Right renal pelvis (tissue), 4 donors: ENCODE measurements around the gene ARTN. TPM values are rescaled to one million over a fixed set of nuclear protein-coding genes. Genes with fewer than 3 reads are reported as not detected.

Source experiments
- DNase-seq, 4 donors: peaks; one replicate each; pipeline ENCODE4 v3.0.0-alpha.2; 2013; ENCODE audit warnings: low read depth in 4 of 4, low spot score in 3 of 4, missing footprints in 1 of 4
- polyA plus RNA-seq, 4 donors: library from polyadenylated mRNA; unstranded; fragments of 120-200 nt; gene quantifications; one replicate each; pipeline ENCODE4 v1.2.1, GENCODE V29; 2013; ENCODE audit not compliant: insufficient read length in 4 of 4

Gene ARTN, protein sequence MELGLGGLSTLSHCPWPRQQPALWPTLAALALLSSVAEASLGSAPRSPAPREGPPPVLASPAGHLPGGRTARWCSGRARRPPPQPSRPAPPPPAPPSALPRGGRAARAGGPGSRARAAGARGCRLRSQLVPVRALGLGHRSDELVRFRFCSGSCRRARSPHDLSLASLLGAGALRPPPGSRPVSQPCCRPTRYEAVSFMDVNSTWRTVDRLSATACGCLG
- 1 to 10 TPM; 1.5 to 2.6 (median 2.1) TPM for polyA plus RNA-seq

DNA sequence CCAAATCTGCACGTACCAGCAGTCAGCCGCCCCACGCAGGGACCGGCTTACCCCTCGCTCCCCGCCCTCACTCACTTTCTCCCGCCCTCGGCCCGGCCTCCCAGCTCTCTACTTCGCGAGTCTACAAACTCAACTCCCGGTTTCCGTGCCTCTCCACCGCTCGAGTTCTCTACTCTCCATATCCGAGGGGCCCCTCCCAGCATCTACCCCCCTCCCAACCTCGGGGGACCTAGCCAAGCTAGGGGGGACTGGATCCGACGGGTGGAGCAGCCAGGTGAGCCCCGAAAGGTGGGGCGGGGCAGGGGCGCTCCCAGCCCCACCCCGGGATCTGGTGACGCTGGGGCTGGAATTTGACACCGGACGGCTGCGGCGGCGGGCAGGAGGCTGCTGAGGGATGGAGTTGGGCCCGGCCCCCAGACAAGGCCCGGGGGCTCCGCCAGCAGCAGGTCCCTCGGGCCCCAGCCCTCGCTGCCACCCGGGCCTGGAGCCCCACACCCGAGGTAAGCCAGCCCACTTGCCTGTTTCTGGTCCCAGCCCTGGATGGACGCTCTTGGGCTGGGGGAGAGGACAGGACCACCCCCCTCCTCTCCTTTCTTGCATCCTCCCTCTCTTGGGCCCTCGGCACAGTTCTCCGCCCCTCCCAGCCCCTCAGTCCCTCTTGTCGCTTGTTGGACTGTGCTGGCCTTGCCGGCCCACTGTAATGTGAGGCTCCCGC, at the start of gene ARTN:
TSS of gene ARTN (plus strand) at position 416 of the 715 bp plus-strand sequence. CDS start 1,856 bp downstream, outside the sequence.
- no peak for DNase-seq

DNA sequence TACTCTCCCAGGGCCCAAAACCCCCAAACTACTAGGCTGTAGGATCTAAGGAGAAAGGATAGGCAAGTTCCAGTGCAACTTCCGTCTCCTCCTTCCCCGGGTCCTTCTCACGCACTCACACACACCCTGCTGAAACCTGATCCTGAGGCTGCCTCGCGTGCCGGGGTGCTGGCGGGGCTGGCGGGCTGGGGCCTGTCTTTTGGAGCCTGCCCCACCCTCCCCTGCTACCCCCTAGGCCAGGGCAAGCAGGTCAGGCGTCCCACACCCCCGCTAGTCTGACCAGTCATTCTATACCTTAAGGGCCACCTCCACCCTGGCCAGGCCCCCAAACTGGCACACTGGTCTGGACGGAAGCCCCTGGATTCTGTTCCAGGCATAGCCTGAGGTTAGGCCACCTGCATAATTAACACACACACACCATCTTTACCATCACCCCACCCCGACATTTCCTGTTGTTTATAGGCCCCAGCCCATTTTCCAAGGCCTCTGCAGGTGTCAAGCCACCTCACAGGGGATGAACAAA, 48.3 kb upstream of the ARTN start:
- peak in 1 of 4 donors; percentile 5 for DNase-seq

DNA sequence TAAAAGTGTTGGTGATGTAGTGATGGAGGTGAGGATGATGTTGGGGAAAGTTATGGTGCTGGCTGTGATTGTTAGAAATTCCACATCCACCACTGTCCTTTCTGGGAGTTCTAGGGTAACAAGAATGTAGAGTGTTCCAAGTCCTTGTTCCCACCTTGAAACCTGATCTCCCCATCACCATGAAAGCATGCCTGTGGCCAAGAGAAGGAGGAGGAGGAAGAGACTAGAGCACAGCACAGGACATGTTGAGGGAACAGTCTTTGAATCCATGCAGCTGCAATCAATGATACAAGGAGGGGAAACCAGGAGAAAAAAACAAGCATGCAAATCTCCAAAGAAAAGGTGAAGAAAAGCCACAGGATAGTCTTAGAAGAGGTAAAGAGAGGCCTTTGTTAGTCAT, 45.9 kb upstream of the ARTN start:
- no peak for DNase-seq

DNA sequence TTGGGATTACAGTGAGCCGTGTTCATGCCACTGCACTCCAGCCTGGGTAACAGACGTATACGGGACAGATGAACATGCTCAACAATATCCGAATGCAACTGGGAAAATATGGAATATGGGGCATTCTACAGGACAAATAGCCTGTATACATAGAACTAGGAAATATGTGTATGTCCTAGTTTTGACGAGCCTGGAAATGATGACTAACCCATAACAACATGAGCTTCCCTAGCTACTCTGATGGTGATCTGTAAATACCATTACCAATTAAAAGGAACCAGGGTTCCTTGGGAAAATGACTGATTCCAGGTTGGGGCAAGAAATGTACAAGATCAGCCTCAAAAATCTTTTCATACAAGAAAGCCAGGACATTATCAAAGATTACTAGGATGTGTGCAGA, 42.8 kb upstream of the ARTN start:
- no peak for DNase-seq

DNA sequence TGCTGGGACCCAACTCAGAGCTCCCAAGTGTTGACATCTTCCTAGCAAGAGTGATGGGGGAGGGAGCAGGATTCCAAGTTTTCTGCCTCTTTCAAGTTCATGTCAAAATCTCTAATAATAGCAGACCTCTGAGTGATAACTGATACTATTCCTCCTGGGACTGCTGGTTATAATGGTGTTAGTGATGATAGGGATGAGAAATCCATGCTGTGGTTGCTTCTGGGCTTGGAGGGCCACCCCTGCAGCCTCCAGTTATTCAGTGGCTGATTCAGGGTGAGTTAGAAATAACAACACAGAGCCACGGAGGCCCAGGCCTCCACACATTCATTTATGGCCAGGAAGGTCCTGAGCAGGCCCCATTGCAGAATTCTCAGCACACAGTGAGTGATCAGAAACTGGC, 40.6 kb upstream of the ARTN start:
- DNase-seq = no peak

DNA sequence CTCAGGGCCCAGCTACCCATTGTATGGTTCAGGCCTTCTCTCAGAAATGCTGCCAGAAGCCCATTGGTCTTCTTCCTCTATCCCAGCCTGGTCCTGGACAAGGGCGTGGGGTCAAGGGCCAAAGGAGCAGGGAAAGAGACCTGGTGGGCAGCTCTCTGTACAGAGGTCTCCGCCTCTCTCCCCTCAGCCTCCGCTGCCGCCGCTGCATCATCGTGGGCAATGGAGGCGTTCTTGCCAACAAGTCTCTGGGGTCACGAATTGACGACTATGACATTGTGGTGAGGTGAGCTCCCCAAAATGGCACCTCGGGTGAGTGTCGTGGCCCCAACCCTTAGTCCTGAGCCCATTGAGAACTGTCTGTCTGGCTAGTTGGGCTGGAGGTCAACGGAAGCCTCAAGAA, 34.6 kb upstream of the ARTN start:
- no peak for DNase-seq

DNA sequence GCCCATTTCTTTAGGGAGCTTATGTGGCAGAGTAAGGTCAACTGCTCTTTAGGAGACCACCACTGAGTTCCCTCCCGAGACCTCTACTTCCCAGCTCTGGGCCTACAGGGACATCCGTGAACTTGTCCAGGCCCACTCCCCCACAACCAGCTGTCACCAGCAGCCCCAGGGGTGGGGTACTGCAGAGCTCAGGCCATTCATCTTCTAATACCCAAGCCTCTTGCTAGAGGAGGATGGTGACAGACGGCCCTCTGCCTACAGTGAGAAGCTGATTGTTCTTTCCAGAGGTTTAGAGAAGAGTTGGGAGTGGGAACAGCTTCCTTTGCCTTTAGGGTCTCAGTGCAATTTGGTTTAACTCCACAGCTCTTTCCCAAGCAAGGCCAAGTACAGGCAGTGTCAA, 33.2 kb upstream of the ARTN start:
- no peak for DNase-seq

DNA sequence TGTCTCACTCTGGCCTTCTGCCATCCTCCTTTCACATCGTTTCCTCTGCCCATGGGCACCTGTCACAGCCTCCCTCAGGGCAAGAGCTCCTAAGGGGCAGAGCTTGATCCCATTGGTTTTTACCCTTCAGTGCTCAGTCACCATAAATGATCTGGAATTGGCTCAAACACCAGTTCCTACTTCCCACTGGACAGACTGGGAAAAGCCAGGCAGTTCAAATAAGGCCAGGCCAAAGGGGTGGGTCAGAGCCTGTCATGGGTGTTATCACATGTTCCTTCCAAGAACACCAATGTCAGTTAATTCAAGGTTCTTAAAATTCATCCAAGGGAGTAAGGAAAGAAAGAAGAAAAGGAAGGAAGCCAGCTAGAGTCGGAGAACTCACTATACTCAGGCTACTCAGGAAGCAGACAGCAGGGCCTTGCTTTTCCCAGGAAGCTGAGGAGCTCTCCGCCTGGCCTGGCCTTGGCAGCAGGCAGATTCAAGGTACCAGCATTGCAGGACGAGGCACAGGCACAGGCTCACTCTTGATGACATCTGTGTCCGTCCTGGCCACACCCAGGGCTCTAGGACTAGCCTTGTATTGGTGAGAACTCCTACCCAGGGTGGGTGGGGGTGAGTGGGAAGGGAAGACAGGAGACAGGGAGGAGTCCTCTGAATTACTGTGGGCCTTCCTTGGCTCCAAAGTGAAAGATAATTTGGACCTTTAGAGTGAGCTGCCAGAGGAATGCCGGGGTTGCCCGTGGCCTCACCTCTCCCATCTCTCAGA, 32.2 kb upstream of the ARTN start:
- DNase-seq = no peak

DNA sequence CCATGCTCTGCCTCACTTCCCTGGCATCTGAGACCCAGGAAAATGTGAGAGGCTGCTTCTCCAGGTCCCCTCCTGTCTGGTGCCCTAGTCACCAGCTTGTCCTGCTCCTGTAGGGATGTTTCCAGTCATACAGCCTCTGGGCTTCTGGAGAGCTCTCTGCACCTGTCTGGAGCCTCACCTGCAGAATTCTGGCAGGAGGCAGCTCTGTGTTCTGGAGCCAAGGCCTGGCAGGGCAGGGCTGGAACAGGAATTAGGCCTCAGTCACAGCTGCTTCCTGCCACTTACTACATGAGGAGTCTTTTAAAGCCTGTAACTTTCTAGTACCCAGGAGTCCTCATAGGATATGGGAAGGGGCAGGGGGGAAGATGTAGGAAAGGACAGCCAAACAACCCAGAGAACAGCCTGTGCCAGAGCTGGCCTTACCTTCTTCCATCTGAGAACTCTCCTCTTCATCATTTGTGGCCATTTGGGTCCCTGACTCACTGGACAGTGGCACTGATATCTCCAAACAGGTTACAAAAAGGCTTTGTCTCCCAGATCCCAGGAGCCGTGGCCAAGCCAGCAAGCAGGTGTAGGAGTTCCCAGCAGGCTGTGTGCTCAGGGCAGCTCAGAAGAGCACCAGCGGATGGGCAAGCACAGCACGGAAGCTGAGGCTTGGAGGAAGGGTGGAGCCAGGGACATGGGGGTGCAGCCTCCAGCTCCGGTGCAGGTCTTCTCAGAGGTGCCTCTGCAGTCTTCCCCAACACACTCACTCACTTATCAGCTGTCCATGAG, 31.4 kb upstream of the ARTN start:
- DNase-seq = no peak

DNA sequence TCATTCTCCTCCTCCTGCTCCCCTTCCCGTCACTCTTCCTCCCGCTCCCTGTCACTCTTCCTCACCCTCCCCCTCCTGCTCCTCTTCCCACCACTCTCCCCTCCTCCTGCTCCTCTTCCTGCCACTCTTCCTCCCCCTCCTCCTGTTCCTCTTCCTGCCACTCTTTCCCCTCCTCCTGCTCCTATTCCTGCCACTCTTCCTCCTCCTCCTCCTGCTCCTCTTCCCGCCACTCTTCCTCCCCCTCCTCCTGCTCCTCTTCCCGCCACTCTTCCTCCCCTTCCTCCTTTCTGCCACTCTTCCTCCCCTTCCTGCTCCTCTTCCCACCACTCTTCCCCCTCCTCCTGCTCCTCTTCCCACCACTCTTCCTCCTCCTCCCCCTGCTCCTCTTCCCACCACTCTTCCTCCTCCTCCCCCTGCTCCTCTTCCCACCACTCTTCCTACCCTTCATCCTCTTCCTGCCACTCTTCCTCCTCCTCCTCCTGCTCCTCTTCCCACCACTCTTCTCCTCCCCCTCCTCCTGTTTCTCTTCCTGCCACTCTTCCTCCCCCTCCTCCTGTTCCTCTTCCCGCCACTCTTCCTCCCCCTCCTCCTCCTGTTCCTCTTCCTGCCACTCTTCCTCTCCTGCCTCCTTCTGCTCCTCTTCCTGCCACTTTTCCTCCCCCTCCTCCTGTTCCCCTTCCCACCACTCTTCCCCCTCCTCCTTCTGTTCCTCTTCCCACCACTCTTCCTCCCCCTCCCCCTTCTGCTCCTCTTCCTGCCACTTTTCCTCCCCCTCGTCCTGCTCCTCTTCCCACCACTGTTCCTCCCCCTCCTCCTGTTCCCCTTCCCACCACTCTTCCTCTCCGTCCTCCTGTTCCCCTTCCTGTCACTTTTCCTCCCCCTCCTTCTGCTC, 28.7 kb upstream of the ARTN start:
- DNase-seq = no peak

DNA sequence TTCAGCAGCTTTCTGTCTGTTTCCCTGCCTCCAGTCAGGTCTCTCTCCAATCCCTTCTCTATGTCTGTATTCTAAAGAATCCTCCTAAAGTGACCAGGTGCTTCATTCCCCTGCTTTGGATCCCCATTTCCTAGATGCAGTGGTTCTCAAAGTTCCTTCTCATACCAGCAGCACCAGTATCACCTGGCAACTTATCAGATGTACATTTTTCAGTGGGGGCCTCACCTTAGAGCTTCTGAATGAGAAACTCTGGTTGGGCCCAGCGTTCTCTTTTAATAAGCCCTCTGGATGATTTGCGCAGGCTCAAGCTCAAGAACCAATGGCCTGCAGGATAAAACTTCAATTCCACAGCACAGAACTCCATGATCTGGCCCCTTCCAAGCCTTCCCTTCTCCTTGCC, 25.4 kb upstream of the ARTN start:
- DNase-seq = no peak

DNA sequence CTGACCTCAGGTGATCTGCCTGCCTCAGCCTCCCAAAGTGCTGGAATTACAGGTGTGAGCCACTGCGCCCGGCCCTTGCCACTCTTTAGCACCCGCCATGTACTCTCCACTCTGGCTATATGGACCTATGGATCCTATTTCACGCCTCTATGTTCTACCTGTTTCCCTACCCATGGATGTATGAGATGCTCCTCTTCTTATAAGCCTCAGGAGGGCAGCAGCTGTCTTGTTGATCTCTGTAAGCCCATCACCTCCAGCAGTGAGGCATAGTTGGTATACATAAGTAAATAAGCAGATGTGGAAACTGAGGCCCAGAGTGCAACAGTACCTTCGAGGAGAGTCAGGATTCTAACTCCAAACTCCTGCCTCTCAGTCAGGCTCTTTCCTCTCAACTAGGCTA, 24.7 kb upstream of the ARTN start:
- DNase-seq = no peak

DNA sequence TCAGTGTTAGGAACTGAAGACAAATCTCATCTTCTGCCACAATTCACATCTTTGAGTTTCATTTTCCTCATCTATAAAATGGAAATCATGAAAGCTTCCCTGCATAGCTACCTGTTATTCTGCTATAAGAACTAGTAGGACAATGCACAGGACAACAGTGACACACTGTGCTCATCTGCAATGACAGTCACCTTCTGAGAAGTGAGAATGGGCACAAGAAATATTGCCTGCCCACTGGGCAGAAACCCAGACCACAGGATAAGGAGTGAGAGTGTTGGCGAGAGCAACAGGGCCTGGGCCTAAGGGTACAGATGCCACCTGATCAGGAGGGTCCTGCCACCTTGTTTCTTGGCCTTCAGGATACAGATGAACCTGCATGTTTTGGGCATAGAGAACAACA, 23.3 kb upstream of the ARTN start:
- DNase-seq = no peak

DNA sequence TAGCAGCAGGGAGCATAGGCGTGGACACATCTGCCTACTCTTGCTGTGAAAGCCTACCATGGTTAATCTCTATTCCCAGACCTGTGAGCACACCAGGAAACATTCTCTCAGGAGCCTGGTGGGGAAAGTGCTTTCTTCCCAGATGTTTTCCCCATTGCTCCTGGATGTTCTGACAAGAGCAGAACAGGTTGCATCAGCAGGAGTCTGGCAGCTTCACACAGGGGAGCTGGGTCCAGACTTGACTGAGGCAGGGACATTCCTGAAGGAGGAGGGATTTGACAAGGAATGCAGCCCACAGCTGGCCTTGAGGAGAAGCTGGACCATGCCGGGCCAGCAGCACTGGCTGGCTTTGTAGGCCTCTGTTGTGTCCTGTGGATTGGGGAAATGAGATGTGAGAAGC, 21.0 kb upstream of the ARTN start:
- DNase-seq = no peak

DNA sequence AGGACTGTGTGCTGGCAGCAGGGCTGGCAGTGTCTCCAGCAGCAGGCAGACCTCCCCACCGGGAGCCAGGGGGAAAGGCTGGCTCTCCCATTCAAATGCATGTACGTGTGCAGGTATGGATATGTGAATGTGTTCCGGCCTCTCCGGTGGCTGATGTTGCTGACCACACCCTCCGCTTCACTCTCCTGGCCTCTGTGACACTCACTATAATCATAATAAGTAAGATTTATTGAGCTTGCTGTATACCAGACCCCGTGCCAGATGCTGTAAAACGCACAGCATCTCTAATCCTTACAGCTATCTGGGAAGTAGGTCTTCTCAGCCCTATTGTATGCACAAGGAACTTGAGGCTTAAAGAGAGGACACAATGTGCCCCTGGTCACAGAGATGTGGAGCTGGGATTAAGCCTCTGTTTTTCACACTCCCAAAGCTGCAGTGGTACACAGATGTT, 20.5 kb upstream of the ARTN start:
- DNase-seq = no peak

DNA sequence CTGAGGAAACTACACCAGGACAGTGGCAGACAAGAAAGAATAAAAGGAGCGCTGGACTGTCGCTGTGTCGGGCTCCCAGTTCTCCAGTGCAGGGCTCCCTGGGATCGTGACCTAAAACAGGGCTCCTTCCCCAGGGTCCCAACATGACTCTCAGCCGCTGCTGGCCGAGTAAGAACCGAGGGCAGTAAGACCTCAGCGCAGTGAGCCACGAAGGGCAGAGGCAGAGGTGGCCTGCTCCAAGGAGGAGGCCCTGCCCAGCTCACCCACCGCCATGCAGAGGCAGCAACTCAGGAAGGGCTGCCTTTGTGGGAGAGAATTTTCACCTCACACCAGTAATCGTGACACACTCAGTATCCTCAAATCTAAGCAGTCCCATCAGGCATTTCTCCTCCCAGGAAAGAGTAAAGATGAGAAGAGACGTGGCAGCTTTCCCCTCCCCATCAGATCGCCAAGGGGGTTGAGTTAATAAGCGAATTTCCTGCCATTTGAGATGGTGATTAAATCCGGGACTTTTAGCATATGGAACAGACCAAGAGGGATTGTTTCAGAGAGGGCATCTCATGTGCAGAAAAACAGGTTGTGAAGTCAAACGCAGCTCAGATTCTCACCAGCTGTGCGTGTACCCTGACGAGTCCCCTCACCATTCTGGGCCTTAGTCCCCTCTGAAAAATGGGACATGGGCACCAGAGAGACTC, 19.8 kb upstream of the ARTN start:
- DNase-seq = no peak

DNA sequence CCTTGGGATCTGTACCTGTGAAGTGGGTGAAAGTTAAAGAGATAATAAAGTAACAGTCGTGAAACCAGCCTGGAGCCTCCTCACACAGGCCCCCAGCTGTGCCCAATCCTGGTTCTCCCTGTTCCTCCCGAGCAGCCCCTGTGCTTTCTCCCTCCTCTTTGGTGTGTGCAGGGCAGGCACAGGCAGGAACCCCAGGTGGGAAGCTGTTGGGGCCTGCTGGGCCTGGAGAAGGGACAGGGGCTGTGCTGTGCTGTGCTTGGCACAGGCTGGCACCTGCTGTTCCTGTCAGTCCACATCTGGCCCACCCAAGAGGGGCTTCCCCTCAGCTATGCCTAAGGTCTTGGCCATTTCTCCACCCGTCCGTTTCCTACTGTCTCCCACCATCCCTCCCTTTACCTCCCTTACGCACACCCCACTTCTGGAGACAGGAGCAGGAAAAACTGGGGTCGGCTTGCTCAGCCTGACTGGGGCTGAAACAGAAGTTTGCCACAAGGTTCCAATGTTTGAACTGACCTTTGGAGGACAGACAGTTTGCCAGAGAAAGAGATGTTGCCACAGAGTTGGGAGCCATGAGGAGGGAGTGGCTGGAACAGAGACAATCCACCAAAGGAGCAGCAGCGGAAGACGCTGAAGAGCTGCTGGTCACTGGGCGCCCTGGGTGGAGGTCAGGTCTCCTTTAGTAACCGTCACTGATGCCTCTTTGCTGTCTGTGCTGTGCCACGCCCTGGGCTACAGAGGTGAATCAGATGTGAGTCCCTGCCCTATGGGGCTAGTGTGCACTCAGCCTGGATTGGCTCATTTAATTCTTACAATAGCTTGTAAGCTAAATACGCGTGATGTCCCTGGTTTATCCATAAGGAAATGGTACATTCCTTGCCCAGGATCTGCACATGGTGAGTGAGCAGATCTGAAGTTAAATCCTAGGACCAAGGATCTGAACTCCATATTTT, 18.8 kb upstream of the ARTN start:
- no peak for DNase-seq

DNA sequence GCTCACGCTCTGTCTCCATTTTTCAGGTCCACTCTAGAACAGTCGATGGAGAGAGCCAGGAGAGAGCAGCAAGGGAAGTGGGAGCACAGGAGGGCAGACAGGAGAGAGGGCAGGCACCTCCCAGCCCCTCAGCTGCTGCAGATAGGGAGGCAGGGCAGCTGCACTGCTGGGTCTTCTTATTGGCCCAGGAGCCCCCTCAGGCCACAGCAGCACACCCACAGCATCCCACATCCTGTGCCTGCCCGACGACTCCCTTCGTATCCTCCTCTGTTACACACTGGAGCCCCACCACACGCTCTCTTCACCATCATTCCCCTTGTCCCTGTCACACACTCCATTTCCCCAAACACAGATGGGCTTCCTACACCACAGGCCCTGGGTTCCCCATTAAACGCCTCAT, 13.7 kb upstream of the ARTN start:
- no peak for DNase-seq
